Measurements from ENCODE around the gene MYH10.

The MYH10 gene

GRCh38 chr17:8459831-8460230, 170.7 kb downstream of the MYH10 start:
- H3K9me3 ChIP-seq (ENCODE audit: control insufficient read depth, insufficient read depth, low read length), result no peaks in the 10 kb centered on the region
- H3K27me3 ChIP-seq (ENCODE audit: control insufficient read depth, insufficient read depth, low read length), result no peaks in the 10 kb centered on the region
- H3K4me1 ChIP-seq (ENCODE audit: control insufficient read depth, insufficient read depth, low read length), result no peaks in the 10 kb centered on the region
- no peak overlapping the region for H3K27ac ChIP-seq (ENCODE audit: low read length)
- no peak overlapping the region for H3K4me3 ChIP-seq (ENCODE audit: low read length)
- no CpG with 5 or more reads among the region's 3 CpGs for WGBS (ENCODE audit: insufficient coverage, insufficient read length)
- H3K36me3 ChIP-seq (ENCODE audit: control insufficient read depth, insufficient read depth, low read length), result peaks cover 2% of the 10 kb centered on the region; the same call in 1 of the 2 replicates
- no peak for DNase-seq (ENCODE audit: low read depth, low spot score)

GRCh38 chr17:8459107-8459506, 171.4 kb downstream of the MYH10 start:
- H3K27ac ChIP-seq (ENCODE audit: low read length), result no peak overlapping the region
- no peaks in the 10 kb centered on the region for H3K27me3 ChIP-seq (ENCODE audit: control insufficient read depth, insufficient read depth, low read length)
- H3K4me3 ChIP-seq (ENCODE audit: low read length), result no peak overlapping the region
- no peak for DNase-seq (ENCODE audit: low read depth, low spot score)
- no peaks in the 10 kb centered on the region for H3K4me1 ChIP-seq (ENCODE audit: control insufficient read depth, insufficient read depth, low read length)
- no peaks in the 10 kb centered on the region for H3K9me3 ChIP-seq (ENCODE audit: control insufficient read depth, insufficient read depth, low read length)
- H3K36me3 ChIP-seq (ENCODE audit: control insufficient read depth, insufficient read depth, low read length), result peaks cover 3% of the 10 kb centered on the region; the same call in 1 of the 2 replicates
- WGBS (ENCODE audit: insufficient coverage, insufficient read length), result no CpG with 5 or more reads among the region's 4 CpGs

- WGBS (ENCODE audit: insufficient coverage, insufficient read length), result no CpG with 5 or more reads among the region's 6 CpGs
- H3K36me3 ChIP-seq (ENCODE audit: control insufficient read depth, insufficient read depth, low read length), result peaks cover 3% of the 10 kb centered on the region; the same call in 1 of the 2 replicates
Measured at GRCh38 chr17:8458128-8458527, 172.4 kb downstream of the MYH10 start.

GRCh38 chr17:8455665-8456209, 174.8 kb downstream of the MYH10 start:
- H3K36me3 ChIP-seq (ENCODE audit: control insufficient read depth, insufficient read depth, low read length), result peaks cover 6% of the 10 kb centered on the region; the same call in 1 of the 2 replicates
- no peaks in the 10 kb centered on the region for H3K9me3 ChIP-seq (ENCODE audit: control insufficient read depth, insufficient read depth, low read length)
- H3K27ac ChIP-seq (ENCODE audit: low read length), result no peak overlapping the region
- no peaks in the 10 kb centered on the region for H3K4me1 ChIP-seq (ENCODE audit: control insufficient read depth, insufficient read depth, low read length)
- WGBS (ENCODE audit: insufficient coverage, insufficient read length), result 100% methylated on average over 1 of the region's 2 CpGs
- no peaks in the 10 kb centered on the region for H3K27me3 ChIP-seq (ENCODE audit: control insufficient read depth, insufficient read depth, low read length)
- no peak for DNase-seq (ENCODE audit: low read depth, low spot score)
- no peak overlapping the region for H3K4me3 ChIP-seq (ENCODE audit: low read length)

More at GRCh38 chr17:8458128-8458527, 172.4 kb downstream of the MYH10 start:
- no peak overlapping the region for H3K4me3 ChIP-seq (ENCODE audit: low read length)
- no peak overlapping the region for H3K27ac ChIP-seq (ENCODE audit: low read length)
- no peaks in the 10 kb centered on the region for H3K4me1 ChIP-seq (ENCODE audit: control insufficient read depth, insufficient read depth, low read length)
- no peaks in the 10 kb centered on the region for H3K9me3 ChIP-seq (ENCODE audit: control insufficient read depth, insufficient read depth, low read length)
- no peak for DNase-seq (ENCODE audit: low read depth, low spot score)
- no peaks in the 10 kb centered on the region for H3K27me3 ChIP-seq (ENCODE audit: control insufficient read depth, insufficient read depth, low read length)

- no CpG with 5 or more reads among the region's 3 CpGs for WGBS (ENCODE audit: insufficient coverage, insufficient read length)
Measured at GRCh38 chr17:8453326-8453725, 177.2 kb downstream of the MYH10 start.

GRCh38 chr17:8451933-8452614, 178.5 kb downstream of the MYH10 start:
- Histone ChIP-seq H3K36me3 (ENCODE audit: control insufficient read depth, insufficient read depth, low read length) (peaks cover 9% of the 10 kb centered on the region; the same call in 1 of the 2 replicates), H3K27me3 (ENCODE audit: control insufficient read depth, insufficient read depth, low read length) (no peaks in the 10 kb centered on the region), H3K9me3 (ENCODE audit: control insufficient read depth, insufficient read depth, low read length) (no peaks in the 10 kb centered on the region), H3K4me3 (ENCODE audit: low read length) (no peak overlapping the region), H3K4me1 (ENCODE audit: control insufficient read depth, insufficient read depth, low read length) (no peaks in the 10 kb centered on the region), H3K27ac (ENCODE audit: low read length) (no peak overlapping the region)
- DNase-seq (ENCODE audit: low read depth, low spot score), result no peak
- WGBS (ENCODE audit: insufficient coverage, insufficient read length), result no CpG with 5 or more reads among the region's 8 CpGs

More at GRCh38 chr17:8453326-8453725, 177.2 kb downstream of the MYH10 start:
- H3K27ac ChIP-seq (ENCODE audit: low read length), result no peak overlapping the region
- no peaks in the 10 kb centered on the region for H3K9me3 ChIP-seq (ENCODE audit: control insufficient read depth, insufficient read depth, low read length)
- H3K27me3 ChIP-seq (ENCODE audit: control insufficient read depth, insufficient read depth, low read length), result no peaks in the 10 kb centered on the region
- peaks cover 9% of the 10 kb centered on the region; the same call in 1 of the 2 replicates for H3K36me3 ChIP-seq (ENCODE audit: control insufficient read depth, insufficient read depth, low read length)
- no peak for DNase-seq (ENCODE audit: low read depth, low spot score)
- no peaks in the 10 kb centered on the region for H3K4me1 ChIP-seq (ENCODE audit: control insufficient read depth, insufficient read depth, low read length)
- H3K4me3 ChIP-seq (ENCODE audit: low read length), result no peak overlapping the region

- WGBS (ENCODE audit: insufficient coverage, insufficient read length), result no CpG with 5 or more reads among the region's 3 CpGs
- Histone ChIP-seq H3K4me3 (ENCODE audit: low read length) (no peak overlapping the region), H3K27me3 (ENCODE audit: control insufficient read depth, insufficient read depth, low read length) (no peaks in the 10 kb centered on the region), H3K4me1 (ENCODE audit: control insufficient read depth, insufficient read depth, low read length) (no peaks in the 10 kb centered on the region), H3K36me3 (ENCODE audit: control insufficient read depth, insufficient read depth, low read length) (peaks cover 5% of the 10 kb centered on the region; the same call in 1 of the 2 replicates), H3K9me3 (ENCODE audit: control insufficient read depth, insufficient read depth, low read length) (no peaks in the 10 kb centered on the region), H3K27ac (ENCODE audit: low read length) (no peak overlapping the region)
- DNase-seq (ENCODE audit: low read depth, low spot score), result no peak
Measured at GRCh38 chr17:8448310-8448709, 182.2 kb downstream of the MYH10 start.

GRCh38 chr17:8447799-8448198, 182.7 kb downstream of the MYH10 start:
- H3K4me1 ChIP-seq (ENCODE audit: control insufficient read depth, insufficient read depth, low read length), result no peaks in the 10 kb centered on the region
- WGBS (ENCODE audit: insufficient coverage, insufficient read length), result no CpG with 5 or more reads among the region's 4 CpGs
- H3K27me3 ChIP-seq (ENCODE audit: control insufficient read depth, insufficient read depth, low read length), result no peaks in the 10 kb centered on the region
- no peak overlapping the region for H3K27ac ChIP-seq (ENCODE audit: low read length)
- H3K36me3 ChIP-seq (ENCODE audit: control insufficient read depth, insufficient read depth, low read length), result peaks cover 5% of the 10 kb centered on the region; the same call in 1 of the 2 replicates
- DNase-seq (ENCODE audit: low read depth, low spot score), result no peak
- H3K9me3 ChIP-seq (ENCODE audit: control insufficient read depth, insufficient read depth, low read length), result no peaks in the 10 kb centered on the region
- H3K4me3 ChIP-seq (ENCODE audit: low read length), result no peak overlapping the region

- WGBS (ENCODE audit: insufficient coverage, insufficient read length), result 100% methylated on average over 1 of the region's 4 CpGs
- Histone ChIP-seq H3K36me3 (ENCODE audit: control insufficient read depth, insufficient read depth, low read length) (peaks cover 3% of the 10 kb centered on the region; the same call in 1 of the 2 replicates), H3K27ac (ENCODE audit: low read length) (no peak overlapping the region)
Measured at GRCh38 chr17:8445536-8445935, 185.0 kb downstream of the MYH10 start.

GRCh38 chr17:8444494-8444893, 186.0 kb downstream of the MYH10 start:
- no peak overlapping the region for H3K27ac ChIP-seq (ENCODE audit: low read length)
- no peaks in the 10 kb centered on the region for H3K4me1 ChIP-seq (ENCODE audit: control insufficient read depth, insufficient read depth, low read length)
- no peak for DNase-seq (ENCODE audit: low read depth, low spot score)
- no peaks in the 10 kb centered on the region for H3K9me3 ChIP-seq (ENCODE audit: control insufficient read depth, insufficient read depth, low read length)
- no CpG with 5 or more reads among the region's 4 CpGs for WGBS (ENCODE audit: insufficient coverage, insufficient read length)
- peaks cover 3% of the 10 kb centered on the region; the same call in 1 of the 2 replicates for H3K36me3 ChIP-seq (ENCODE audit: control insufficient read depth, insufficient read depth, low read length)
- no peaks in the 10 kb centered on the region for H3K27me3 ChIP-seq (ENCODE audit: control insufficient read depth, insufficient read depth, low read length)
- H3K4me3 ChIP-seq (ENCODE audit: low read length), result no peak overlapping the region

More at GRCh38 chr17:8445536-8445935, 185.0 kb downstream of the MYH10 start:
- Histone ChIP-seq H3K9me3 (ENCODE audit: control insufficient read depth, insufficient read depth, low read length) (no peaks in the 10 kb centered on the region), H3K27me3 (ENCODE audit: control insufficient read depth, insufficient read depth, low read length) (no peaks in the 10 kb centered on the region), H3K4me1 (ENCODE audit: control insufficient read depth, insufficient read depth, low read length) (no peaks in the 10 kb centered on the region), H3K4me3 (ENCODE audit: low read length) (no peak overlapping the region)
- DNase-seq (ENCODE audit: low read depth, low spot score), result no peak
